NCI-H82 treated with DMSO at 0.1 percent for 48 hours (cell line): ENCODE measurements around the gene SLC25A22.

Experiments used
- DNase-seq: peaks from one replicate; lab custom pipeline; 2025; ENCODE audit not compliant: unreplicated experiment; lab: John Stamatoyannopoulos, UW

Gene SLC25A22

GRCh38 chr11:804599-804964, 6.5 kb upstream of the SLC25A22 start:
- no peak for DNase-seq

DNA sequence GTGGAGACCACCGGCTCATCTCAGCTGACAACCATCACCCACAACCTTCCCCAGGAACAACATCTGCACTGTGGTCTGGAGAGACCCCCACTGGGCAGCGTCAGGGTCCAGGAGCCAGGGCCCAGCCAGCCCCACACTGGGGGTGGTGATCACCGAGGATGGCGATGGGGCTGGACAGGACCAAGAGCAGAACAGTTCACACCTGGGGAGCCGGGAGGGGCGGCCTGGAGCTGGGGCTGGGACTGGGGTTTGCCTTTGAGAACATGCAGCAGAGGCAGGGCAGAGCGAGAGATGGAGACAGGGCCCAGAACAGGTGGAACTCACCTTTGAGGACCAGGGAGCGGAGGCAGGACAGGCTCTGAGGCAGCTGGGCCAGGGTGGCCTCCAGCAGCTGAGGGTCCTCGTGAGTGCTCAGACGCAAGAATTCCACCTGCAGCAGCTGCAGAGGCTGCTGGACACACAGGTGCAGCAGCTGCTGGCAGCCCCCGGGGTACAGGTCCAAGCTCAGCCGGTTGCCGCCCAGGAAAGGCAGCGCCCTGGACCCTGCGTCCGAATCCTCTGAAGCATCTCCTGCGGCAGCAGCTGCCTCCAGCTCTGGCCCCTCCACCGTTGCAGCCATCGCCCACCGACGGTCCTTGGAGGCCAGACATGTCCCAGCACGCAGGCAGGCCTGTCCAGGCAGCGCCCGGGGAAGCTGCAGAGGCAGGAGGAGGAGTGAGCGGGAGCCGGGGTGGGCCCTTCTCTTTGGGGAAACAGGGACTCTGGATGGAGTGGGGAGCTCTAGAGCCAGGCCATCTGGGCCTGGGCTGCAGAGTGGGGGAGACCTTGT, 5.9 kb upstream of the SLC25A22 start:
- no peak for DNase-seq

GRCh38 chr11:803467-803742, 5.3 kb upstream of the SLC25A22 start:
- DNase-seq, result no peak

GRCh38 chr11:802693-803466, 4.8 kb upstream of the SLC25A22 start:
- no peak for DNase-seq

GRCh38 chr11:802018-802617, 4.0 kb upstream of the SLC25A22 start:
- no peak for DNase-seq

DNA sequence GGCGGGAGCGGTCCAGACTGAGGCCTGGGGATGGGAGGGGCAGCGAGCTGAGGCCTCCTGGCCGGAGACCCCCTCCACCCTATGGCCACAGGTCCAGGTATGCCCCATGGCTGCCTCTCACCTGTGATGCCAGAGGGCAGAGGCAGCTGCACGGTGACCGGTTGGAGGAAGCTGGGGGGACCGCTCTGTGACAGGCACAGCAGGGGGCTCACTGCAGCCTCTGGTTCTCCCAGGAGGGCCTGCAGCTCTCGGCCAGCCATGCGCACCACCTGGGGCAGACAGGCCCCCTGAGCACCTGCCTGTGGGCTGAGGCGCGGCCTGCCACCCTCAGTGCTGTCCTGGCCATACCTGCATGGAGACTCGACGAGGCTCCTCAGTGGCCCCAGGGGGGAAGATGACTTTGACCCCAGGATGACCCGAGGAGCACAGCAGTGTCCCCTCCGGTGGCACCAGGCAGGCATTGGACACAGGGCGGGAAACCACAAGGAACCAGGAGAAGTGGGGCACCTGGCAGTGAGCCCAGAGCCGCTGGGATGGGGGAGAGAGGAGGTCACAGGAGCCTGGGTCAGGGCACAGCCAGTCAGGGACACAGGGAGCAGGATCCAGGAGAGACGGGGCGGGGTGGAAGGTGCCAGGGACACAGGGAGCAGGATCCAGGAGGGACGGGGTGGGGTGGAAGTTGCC, 3.2 kb upstream of the SLC25A22 start:
- DNase-seq, result no peak

DNA sequence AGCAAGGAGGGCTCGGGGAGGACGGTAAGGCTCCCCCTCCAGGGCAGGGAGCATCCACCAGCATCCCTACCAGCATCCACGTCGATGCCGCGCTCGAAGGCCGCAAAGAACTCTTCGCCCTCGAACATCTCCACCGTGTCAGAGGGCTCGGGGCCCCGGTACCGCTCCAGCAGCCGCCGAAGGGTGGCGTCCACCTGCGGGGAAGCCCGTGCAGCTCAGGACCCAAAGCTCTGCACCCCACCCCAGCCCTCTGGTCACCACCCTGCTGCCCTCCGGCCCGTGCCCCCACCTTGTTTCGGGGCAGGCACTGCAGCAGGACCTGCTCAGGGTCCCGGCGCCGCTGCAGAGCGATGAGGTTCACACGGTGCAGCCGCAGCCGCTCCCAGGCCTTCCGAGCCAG, 2.4 kb upstream of the SLC25A22 start:
- DNase-seq, result no peak

DNA sequence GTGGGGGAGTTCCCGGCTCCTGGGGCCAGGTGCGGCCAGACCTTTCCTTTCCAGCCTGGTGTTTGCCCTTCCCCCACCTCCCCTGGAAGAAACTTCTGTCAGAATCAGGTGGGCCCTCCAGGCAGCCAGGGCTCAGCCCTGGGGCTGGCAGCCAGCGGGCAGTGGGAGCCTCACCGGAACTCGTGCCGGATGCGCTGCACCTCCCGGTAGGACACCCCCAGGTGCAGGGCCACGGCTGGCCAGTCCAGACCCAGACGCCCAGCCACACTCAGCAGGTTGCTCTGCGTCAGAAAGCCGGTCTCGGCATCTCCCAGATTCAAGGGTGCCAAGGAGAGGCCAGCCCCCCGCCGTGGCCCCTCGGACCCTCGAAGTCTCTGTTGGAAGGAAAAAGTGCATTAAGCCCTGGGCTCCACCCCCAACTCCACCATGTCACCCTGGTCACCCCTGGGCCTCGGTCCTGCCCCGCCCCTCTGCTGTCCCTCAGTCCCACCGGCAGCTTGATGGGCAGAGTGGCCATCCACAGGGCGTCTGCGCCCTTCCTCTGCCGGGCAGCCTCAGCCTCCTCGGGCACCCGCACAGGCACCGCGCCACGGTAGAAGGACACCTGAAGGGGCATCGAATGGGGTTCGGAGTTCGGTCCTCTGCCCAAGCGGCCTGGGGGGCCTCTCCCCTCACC, 1.7 kb upstream of the SLC25A22 start:
- DNase-seq, result no peak

- peak; percentile 65 for DNase-seq
Measured at GRCh38 chr11:797296-798092, 587 bp downstream of the SLC25A22 start.

DNA sequence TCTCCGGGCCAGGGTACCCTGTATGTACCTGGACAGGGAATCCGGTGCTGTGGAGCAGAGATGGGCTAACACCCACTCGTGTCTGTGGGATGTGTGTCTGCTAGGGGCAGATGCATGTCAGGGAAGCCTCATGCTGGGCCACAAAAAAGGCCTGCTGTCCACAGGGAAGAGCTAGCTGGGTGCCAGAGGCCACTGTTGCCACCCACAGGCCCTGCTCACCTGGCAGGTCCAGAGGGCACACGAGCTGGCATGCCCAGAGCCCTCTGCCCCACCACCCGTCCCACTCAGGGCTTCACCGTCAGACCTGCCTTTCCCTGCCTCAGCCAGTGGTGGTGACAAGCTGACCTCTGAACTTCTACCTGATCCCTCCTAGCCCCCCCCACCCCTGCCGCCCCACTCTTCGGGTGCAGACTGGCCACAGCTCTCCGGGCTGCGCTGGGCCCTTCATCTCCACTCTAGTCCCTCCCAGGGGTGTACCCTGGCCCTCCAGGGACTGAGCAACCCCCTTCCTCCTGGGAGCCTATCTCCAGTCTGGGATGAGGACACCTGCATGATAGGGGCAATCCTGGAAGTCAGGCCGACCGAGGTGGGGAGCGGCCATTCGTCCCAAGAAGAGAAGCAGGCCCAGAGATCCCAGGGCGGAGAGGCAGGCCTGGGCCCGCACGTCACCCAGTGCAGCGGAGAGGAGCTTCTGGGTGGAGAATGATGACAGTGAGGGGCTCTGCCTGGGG, 1.4 kb downstream of the SLC25A22 start:
- DNase-seq, result no peak

DNA sequence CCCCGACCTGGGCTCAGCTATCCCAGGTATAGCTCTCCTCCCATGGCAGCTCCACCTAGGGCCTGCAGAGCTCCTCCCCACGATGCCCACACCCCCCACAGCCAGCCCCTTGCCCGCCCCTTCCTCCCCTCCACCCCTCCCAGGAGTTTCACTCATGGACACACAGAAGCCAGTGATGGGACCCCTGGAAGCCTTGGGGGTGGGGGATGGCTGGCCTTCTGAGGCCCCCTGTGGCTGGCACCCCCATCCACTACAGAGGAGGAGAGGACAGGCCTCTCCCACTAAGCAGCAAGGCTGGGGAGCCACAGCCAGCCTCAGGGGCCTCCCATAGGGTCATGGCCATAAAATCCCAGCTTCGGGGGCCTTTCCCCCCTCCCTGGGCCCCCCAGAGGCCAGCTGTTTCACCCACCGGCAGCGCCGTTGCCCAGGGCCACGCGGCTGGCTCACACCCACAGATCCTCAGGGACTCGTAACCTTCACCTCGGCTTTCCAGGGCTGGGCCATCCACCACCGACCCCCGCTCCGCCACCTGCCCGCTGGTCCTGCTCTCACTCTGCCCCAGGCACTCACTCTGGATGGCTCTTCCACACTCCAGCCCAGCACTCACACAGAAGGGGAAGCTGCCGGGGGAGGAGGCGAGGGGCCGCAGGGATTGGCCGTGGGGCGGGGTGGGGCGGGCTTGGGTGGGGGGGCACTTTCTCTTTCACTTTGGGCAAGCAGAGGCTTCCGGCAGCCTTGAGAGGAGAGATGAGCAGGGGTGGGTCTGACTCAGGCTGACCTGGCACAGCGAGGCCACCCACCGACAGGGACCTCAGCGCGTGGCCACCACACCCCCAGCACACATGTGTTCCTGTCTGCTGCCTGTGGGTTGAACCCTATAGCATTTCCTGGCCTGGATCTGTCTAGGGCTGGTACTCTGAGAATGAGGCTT, 2.2 kb downstream of the SLC25A22 start:
- DNase-seq, result peak; percentile 12

GRCh38 chr11:794766-795633, 3.1 kb downstream of the SLC25A22 start:
- no peak for DNase-seq

GRCh38 chr11:794013-794765, 3.9 kb downstream of the SLC25A22 start:
- DNase-seq, result no peak

- no peak for DNase-seq
Measured at GRCh38 chr11:793556-793955, 4.5 kb downstream of the SLC25A22 start.

DNA sequence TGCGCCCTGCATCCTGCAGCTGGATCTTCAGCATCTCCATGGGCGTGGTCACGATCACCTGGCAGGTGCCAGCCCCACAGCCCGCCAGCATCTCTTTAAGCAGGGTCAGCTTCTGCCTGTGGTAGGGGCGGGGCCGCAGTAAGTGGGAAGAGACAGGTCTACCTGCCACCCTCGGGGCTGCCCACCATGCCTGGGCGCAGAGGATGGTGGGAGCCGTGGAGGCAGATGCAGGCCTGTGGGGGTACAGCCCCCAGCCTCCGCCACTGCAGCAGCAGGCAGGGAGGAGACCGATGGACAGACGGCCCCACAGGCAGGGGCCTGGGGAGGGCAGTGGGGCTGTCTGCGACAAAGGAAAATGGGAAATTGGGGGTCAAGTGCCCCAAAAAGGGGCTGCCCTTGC, 5.2 kb downstream of the SLC25A22 start:
- DNase-seq, result no peak

- DNase-seq, result no peak
Measured at GRCh38 chr11:792535-792821, 5.6 kb downstream of the SLC25A22 start.
